Endothelial cell of umbilical vein (primary cell): ENCODE data around the gene TMTC1. TPM values are rescaled to one million over a fixed set of nuclear protein-coding genes. Genes with fewer than 3 reads are reported as not detected.

ENCODE experiments used
- BruUV-seq: library from RNA; stranded (reverse); fragments of 400-500 nt; replicated peaks from 2 replicates; lab custom pipeline; 2021; lab: Mats Ljungman, UMichigan
- CTCF ChIA-PET: fragments of 300-600, 350-600 bp; sonication (Branson Sonifier 250); formaldehyde crosslinking; loops from one replicate; lab custom pipeline; 2021; ENCODE audit warnings: antibody characterized with exemption, inconsistent platforms; lab: Charles Lee
- POLR2A ChIA-PET: fragments of 300-600, 350-600 bp; sonication (Branson Sonifier 250); formaldehyde crosslinking; loops from one replicate; lab custom pipeline; 2021; ENCODE audit warnings: antibody characterized with exemption, inconsistent platforms; lab: Charles Lee
- DNase-seq: peaks from one replicate; pipeline ENCODE4 v3.0.0-alpha.2; 2011; ENCODE audit warnings: low read depth, low spot score
- FAIRE-seq: peaks from 2 replicates; lab custom pipeline; 2011; peaks lifted over from hg19 to GRCh38; lab: Jason Lieb, UNC
- H2AFZ ChIP-seq: 2 replicates; pipeline ENCODE4 v1.6.0; 2012; ENCODE audit warnings: low read depth, low read length, control low read depth, inconsistent platforms
- H3K27ac ChIP-seq: 2 replicates; pipeline ENCODE4 v1.5.1; 2011; ENCODE audit warnings: low read depth, mild to moderate bottlenecking, control low read depth, low read length, moderate library complexity; ENCODE audit not compliant: insufficient read depth
- H3K27me3 ChIP-seq, 2 experiments: 2 replicates each; pipeline versions ENCODE4 v1.6.0 to v1.6.1; 2011; ENCODE audit warnings: low read length in 2 of 2, mixed read lengths in 1 of 2; ENCODE audit not compliant: control insufficient read depth in 2 of 2, insufficient read depth in 2 of 2
- H3K36me3 ChIP-seq, 2 experiments: 2 replicates in 1 of 2; 3 replicates in 1 of 2; pipeline ENCODE4 v1.5.1; 2011; ENCODE audit warnings: low read length in 2 of 2, mild to moderate bottlenecking in 1 of 2, moderate library complexity in 1 of 2; ENCODE audit not compliant: control insufficient read depth in 2 of 2, insufficient read depth in 2 of 2; ENCODE audit errors: extremely low read depth in 1 of 2
- H3K4me1 ChIP-seq: 3 replicates; pipeline ENCODE4 v1.5.1; 2011; ENCODE audit warnings: mild to moderate bottlenecking, low read length; ENCODE audit not compliant: control insufficient read depth, insufficient read depth; ENCODE audit errors: extremely low read depth
- H3K4me2 ChIP-seq: 2 replicates; pipeline ENCODE4 v1.6.1; 2011; ENCODE audit warnings: low read length, control low read depth, mixed read lengths; ENCODE audit not compliant: insufficient read depth
- H3K4me3 ChIP-seq, 3 experiments: fragments of 200-600 bp in 1 of 3; sonication (generic), shearing (Covaris generic) in 1 of 3; replicated peaks in 1 of 3; 2 replicates each; pipeline ENCODE4 v1.5.1; 2011 to 2016; ENCODE audit warnings: control low read depth in 3 of 3, low read length in 3 of 3, mild to moderate bottlenecking in 2 of 3, inconsistent platforms in 1 of 3, low read depth in 1 of 3, moderate library complexity in 1 of 3; ENCODE audit not compliant: insufficient read depth in 1 of 3
- H3K79me2 ChIP-seq: 2 replicates; pipeline ENCODE4 v1.6.0; 2012; ENCODE audit warnings: low read length, inconsistent platforms; ENCODE audit not compliant: control insufficient read depth, insufficient read depth
- H3K9ac ChIP-seq: replicated peaks from 2 replicates; pipeline ENCODE3; 2011; ENCODE audit warnings: low read length, control low read depth; ENCODE audit not compliant: insufficient read depth; ENCODE audit errors: extremely low read depth
- H3K9me1 ChIP-seq: replicated peaks from 3 replicates; pipeline ENCODE4 v1.6.0; 2011; ENCODE audit warnings: mild to moderate bottlenecking, low read length; ENCODE audit not compliant: control insufficient read depth, insufficient read depth; ENCODE audit errors: extremely low read depth
- H3K9me3 ChIP-seq: replicated peaks from 2 replicates; pipeline ENCODE4 v1.5.1; 2012; ENCODE audit warnings: low read length, inconsistent platforms; ENCODE audit not compliant: control insufficient read depth, insufficient read depth
- H4K20me1 ChIP-seq: replicated peaks from 2 replicates; pipeline ENCODE3; 2011; ENCODE audit warnings: mild to moderate bottlenecking, low read length; ENCODE audit not compliant: control insufficient read depth, insufficient read depth; ENCODE audit errors: extremely low read depth
- EZH2 ChIP-seq: IDR thresholded peaks from 2 replicates; pipeline ENCODE4 v1.6.1; 2012; ENCODE audit warnings: borderline replicate concordance, low read depth, mild to moderate bottlenecking, moderate library complexity, low read length, inconsistent platforms; ENCODE audit not compliant: severe bottlenecking
- FOS ChIP-seq: IDR thresholded peaks from 2 replicates; pipeline ENCODE4 v1.6.1; 2011; ENCODE audit warnings: mild to moderate bottlenecking, low read length, moderate library complexity, borderline replicate concordance; ENCODE audit not compliant: insufficient read depth
- GATA2 ChIP-seq: IDR thresholded peaks from 2 replicates; pipeline ENCODE4 v1.7.0; 2011; ENCODE audit warnings: low read depth, mild to moderate bottlenecking, moderate library complexity, mixed read lengths, low read length; ENCODE audit not compliant: insufficient read length, insufficient read depth
- JUN ChIP-seq: IDR thresholded peaks from 2 replicates; pipeline ENCODE4 v1.6.1; 2011; ENCODE audit warnings: borderline replicate concordance, low read depth; ENCODE audit not compliant: insufficient read length, insufficient read depth
- MYC ChIP-seq: IDR thresholded peaks from one replicate; pipeline ENCODE4 v1.6.1; 2011; ENCODE audit warnings: mild to moderate bottlenecking, low read depth, low read length
- POLR2A ChIP-seq: IDR thresholded peaks from 2 replicates; pipeline ENCODE4 v1.6.1; 2012; ENCODE audit warnings: low read depth, mild to moderate bottlenecking, control low read depth, low read length
- POLR2AphosphoS5 ChIP-seq: IDR thresholded peaks from 2 replicates; pipeline ENCODE4 v1.6.1; 2012; ENCODE audit warnings: low read depth, mild to moderate bottlenecking, control low read depth, low read length, moderate library complexity; ENCODE audit not compliant: insufficient read depth
- dilution Hi-C: fragments of 300-500 bp; cut with MboI; formaldehyde crosslinking; loops from one replicate; pipeline ENCODE4 v1.15.0; 2019; ENCODE audit warnings: low sequenced_read_pairs; ENCODE audit not compliant: extremely low pct_ligation_motif_present
- intact Hi-C: fragments of 100-400 bp; cut with micrococcal nuclease; formaldehyde crosslinking; loops from one replicate; pipeline ENCODE4 v1.10.0; 2022
- polyA plus RNA-seq, 4 experiments: library from polyadenylated mRNA; depleted of rRNA in 3 of 4; stranded (reverse) in 3 of 4; unstranded in 1 of 4; fragments of >200 nt; gene quantifications; 2 replicates each; pipeline versions ENCODE4 v1.2.1 to v1.2.3, GENCODE V29; 2011 to 2012; ENCODE audit warnings: missing spikeins in 1 of 4
- total RNA-seq: library from RNA; stranded (reverse); gene quantifications from 2 replicates; pipeline ENCODE4 v1.2.3, GENCODE V29; 2021
- TF ChIP-seq, protein P1 (sequence below), 2 donors: IDR thresholded peaks; 1 replicate in 1 of 2; 2 replicates in 1 of 2; pipeline ENCODE4 v1.5.1; 2011; ENCODE audit warnings: low read length in 2 of 2, mild to moderate bottlenecking in 2 of 2, moderate library complexity in 2 of 2, control low read depth in 1 of 2, inconsistent platforms in 1 of 2, low read depth in 1 of 2; ENCODE audit not compliant: insufficient read depth in 1 of 2; ENCODE audit errors: extremely low read depth in 1 of 2
- TF ChIP-seq, protein P2 (sequence below): IDR thresholded peaks from 2 replicates; pipeline ENCODE4 v1.6.1; 2011; ENCODE audit not compliant: insufficient read depth, insufficient read length

The TMTC1 gene
- total and polyA plus RNA-seq, 2 donors (not counting 3 experiments of a cell fraction or from before 2014, with no cell fraction given): 5.4 to 5.9 TPM

GRCh38 chr12:29509503-29509902 lies 274.2 kb downstream of the TMTC1 start:
- no peak for FAIRE-seq
- no TSS peak for BruUV-seq
- POLR2A ChIA-PET: no interaction called here
- no peaks in the 10 kb centered on the region for H3K9me3 ChIP-seq
- H3K27ac ChIP-seq: no peak overlapping the region
- H3K4me1 ChIP-seq: no peaks in the 10 kb centered on the region
- CTCF ChIA-PET: no interaction called here
- no peak overlapping the region for H2AFZ ChIP-seq
- no peak overlapping the region for H3K4me3 ChIP-seq
- no peaks in the 10 kb centered on the region for H3K79me2 ChIP-seq
- no peak for DNase-seq
- dilution Hi-C loops (no loop called here), intact Hi-C loops (no loop called here)
- no peaks in the 10 kb centered on the region for H4K20me1 ChIP-seq
- no peaks in the 10 kb centered on the region for H3K36me3 ChIP-seq
- no peak for TF ChIP-seq POLR2A
- TF ChIP-seq MYC: no peak
- TF ChIP-seq POLR2AphosphoS5: no peak
- no peak for TF ChIP-seq JUN
- TF ChIP-seq, protein P1, sequence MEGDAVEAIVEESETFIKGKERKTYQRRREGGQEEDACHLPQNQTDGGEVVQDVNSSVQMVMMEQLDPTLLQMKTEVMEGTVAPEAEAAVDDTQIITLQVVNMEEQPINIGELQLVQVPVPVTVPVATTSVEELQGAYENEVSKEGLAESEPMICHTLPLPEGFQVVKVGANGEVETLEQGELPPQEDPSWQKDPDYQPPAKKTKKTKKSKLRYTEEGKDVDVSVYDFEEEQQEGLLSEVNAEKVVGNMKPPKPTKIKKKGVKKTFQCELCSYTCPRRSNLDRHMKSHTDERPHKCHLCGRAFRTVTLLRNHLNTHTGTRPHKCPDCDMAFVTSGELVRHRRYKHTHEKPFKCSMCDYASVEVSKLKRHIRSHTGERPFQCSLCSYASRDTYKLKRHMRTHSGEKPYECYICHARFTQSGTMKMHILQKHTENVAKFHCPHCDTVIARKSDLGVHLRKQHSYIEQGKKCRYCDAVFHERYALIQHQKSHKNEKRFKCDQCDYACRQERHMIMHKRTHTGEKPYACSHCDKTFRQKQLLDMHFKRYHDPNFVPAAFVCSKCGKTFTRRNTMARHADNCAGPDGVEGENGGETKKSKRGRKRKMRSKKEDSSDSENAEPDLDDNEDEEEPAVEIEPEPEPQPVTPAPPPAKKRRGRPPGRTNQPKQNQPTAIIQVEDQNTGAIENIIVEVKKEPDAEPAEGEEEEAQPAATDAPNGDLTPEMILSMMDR (IDR thresholded peaks at IDR 0.05; ENCODE audit: extremely low read depth in 1 of 2, insufficient read depth in 1 of 2, low read depth in 1 of 2, low read length in 2 of 2): no peak
- no peak for TF ChIP-seq GATA2
- TF ChIP-seq, protein P2, sequence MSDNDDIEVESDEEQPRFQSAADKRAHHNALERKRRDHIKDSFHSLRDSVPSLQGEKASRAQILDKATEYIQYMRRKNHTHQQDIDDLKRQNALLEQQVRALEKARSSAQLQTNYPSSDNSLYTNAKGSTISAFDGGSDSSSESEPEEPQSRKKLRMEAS: no peak
- H3K4me2 ChIP-seq: no peak overlapping the region
- H3K9ac ChIP-seq: no peak overlapping the region
- no peaks in the 10 kb centered on the region for H3K27me3 ChIP-seq
- no peaks in the 10 kb centered on the region for H3K9me1 ChIP-seq

- Histone ChIP-seq H3K4me2 (no peak overlapping the region), H3K4me1 (no peaks in the 10 kb centered on the region), H3K9me3 (no peaks in the 10 kb centered on the region), H3K27me3 (no peaks in the 10 kb centered on the region), H2AFZ (no peak overlapping the region), H4K20me1 (no peaks in the 10 kb centered on the region), H3K9ac (no peak overlapping the region), H3K9me1 (no peaks in the 10 kb centered on the region), H3K79me2 (no peaks in the 10 kb centered on the region), H3K27ac (no peak overlapping the region), H3K4me3 (no peak overlapping the region), H3K36me3 (no peaks in the 10 kb centered on the region)
- POLR2A ChIA-PET: no interaction called here
- dilution Hi-C loops: no loop called here
- FAIRE-seq (no peak), DNase-seq (no peak)
- intact Hi-C loops: no loop called here
- CTCF ChIA-PET: no interaction called here
- no peak for TF ChIP-seq GATA2
- no peak for TF ChIP-seq POLR2A
- TF ChIP-seq JUN: no peak
- TF ChIP-seq MYC: no peak
- no peak for TF ChIP-seq FOS
- TF ChIP-seq, protein P2: no peak
- TF ChIP-seq EZH2: no peak
- TF ChIP-seq POLR2AphosphoS5: no peak
- TF ChIP-seq, protein P1 (IDR thresholded peaks at IDR 0.05; ENCODE audit: extremely low read depth in 1 of 2, insufficient read depth in 1 of 2, low read depth in 1 of 2, low read length in 2 of 2): no peak
- BruUV-seq: no TSS peak
Observed at GRCh38 chr12:29508949-29509348, 274.8 kb downstream of the TMTC1 start.
